HG03196 (cell line): ENCODE measurements around the gene ANO5.
"Not testable (repeated sequence)": the region's sequence is repeated elsewhere in the genome, so short reads cannot be mapped to it uniquely, and the experiment has no call there.

Source experiments
- ATAC-seq: cut with Tn5 transposase; IDR thresholded peaks from one replicate; pipeline ENCODE4 v1.9.1; 2021; ENCODE audit not compliant: unreplicated experiment

Gene ANO5

DNA sequence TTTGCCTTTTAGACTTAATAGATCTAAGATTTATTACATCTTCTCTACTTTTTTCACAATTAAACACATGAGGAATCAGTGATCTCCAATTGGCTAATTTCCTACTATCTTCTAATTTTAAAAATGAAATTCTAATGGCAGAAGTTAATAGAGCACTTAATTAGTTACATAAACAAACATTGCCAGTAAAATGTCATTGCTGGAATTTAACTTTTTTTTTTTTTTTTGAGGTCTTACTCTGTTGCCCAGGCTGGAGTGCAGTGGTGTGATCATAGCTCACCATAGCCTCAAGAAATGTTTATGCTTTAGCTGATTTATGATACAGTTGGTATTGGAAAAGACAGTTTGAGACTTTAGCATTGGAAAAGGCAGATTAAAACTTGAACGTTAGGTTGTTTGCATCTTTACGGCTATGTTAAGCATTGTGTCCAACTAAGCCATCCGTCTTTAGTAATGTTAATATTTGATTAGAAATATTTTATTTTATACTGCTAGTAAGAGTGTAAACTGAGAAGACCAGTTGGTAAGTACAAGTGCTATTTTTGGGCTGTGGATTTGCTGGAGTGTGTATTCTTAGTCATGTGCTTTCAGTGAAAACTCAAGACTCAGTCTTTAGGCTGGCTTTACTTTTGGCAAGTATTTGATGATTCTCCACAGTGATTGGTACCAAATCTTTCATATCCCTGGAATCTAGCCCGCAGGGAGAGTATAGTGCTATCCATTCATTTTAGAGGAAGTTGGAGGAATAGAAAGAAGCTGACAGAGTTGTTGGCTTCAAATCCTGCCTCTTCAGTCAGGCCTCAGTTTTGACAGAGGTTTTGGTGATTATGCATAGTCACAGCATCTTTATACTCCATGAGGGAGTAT is 4.5 kb downstream of the ANO5 start:
- ATAC-seq, result no peak

DNA sequence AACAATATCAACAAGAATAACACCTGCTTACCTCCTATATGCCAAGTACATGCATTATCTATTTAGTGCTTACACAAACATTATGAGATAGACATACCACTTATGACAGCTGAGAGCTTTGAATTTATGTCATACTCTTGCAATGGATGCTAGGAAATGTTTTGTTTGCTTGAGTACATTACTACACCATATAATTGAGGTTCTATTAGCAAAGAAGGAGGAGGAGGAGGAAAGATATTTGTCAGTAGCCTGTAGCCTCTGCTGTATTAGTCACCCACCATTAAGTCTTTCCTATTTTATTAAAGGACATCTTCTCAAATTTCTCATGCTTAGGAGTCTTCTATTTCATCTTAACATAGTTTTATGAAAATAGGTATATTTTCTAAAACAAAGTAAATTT is 6.4 kb downstream of the ANO5 start:
- ATAC-seq, result no peak

DNA sequence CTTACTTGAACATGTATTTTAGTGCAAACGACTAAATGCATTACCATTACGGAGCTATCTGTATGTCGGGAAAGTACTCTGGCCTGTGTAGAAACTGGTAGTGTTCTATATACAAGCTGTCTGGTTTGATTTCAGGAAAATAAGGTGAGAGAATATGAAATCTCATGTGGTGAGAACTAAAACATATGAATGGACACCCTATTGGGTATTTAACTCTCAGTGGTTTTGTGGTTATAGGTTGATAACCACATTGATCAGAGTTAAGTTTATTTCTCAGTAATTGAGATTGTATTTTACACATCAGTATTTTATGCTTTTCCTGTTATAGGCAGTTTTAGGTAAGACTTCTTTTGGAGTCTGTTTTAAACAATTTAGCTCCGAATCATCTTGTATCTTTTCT is 10.4 kb downstream of the ANO5 start:
- ATAC-seq, result peak; percentile 63

DNA sequence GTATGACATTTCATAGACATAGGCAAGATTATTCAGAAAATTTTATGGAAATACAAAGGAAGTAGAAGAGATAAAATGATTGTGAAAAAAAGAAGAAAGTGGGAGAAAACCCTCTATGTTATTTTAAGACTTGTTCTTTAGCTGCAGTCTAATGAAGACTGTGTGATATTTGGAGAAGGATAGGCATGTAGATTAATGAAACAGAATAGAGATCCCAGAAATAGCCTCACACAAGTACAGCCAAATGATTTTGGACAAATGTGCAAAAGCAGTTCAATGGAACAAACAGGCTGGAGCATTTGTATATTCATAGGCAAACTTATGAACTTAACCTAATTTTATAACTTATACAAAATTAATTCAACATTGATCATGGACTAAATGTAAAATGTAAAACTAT is 14.3 kb downstream of the ANO5 start:
- ATAC-seq, result no peak

DNA sequence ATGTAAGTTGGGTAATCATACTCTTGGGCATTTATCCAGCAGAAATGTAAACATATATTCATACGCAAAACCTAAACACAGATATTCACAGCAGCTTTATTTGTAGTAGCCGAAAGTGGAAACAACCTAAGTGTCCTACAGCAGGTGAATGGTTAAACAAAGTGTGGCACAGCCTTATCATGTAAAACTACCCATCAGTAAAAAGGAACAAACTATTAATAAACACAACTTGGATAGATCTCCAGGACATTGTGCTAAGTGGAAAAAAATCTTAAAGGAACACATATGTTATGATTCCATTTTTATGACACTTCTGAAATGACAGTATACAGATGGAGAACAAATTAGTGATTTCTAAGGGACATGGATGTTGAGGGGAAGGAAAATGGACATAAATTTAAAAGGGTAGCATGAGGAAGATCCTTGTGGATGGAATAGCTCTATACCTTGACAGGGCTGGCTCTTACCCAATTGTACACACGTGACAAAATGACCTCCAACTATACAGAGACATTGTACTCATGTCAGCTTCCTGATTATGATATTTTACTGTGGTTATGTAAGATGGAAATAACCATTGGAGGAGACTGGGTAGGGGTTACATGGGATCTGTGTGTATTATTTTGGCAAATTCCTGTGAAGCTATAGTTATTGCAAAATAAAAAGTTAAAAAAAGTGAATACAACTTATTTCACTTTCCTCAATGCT is 15.4 kb downstream of the ANO5 start:
- ATAC-seq, result no peak

DNA sequence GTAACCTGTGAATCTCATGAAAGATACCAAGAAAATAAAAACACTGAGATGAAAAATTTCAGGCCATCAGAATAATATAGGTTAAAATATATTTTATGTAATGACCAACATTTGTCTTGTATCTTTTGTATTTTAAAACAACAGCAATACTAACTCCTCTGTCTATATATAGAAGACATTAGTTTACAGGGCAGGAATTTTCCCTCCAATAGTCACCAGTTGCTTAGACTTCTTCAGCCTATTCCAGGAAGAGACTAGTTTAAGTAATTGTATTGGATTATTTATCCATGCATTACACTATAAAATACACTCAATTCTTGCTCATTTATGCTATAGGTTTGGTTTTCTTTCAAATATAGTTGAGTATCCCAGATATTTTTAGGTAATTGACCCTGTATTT is 24.1 kb downstream of the ANO5 start:
- no peak for ATAC-seq

DNA sequence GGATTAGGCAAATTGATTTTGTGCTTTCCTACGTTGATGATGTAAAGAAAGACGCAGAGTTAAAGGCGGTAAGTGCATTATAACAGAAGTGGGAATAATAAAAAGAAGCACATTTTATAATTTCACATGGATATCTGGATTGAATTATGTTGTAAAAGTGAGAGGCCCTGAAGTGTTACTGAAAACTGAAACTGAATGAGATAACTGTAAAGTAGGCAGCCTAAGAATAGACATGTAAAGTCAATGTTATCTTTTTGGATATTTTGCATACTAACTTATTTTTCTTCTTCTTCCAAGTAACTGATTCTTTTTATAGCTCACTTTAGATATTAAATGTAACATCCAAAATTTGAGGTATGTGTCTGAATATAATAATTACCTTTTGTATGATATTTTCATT is 28.3 kb downstream of the ANO5 start:
- no peak for ATAC-seq

DNA sequence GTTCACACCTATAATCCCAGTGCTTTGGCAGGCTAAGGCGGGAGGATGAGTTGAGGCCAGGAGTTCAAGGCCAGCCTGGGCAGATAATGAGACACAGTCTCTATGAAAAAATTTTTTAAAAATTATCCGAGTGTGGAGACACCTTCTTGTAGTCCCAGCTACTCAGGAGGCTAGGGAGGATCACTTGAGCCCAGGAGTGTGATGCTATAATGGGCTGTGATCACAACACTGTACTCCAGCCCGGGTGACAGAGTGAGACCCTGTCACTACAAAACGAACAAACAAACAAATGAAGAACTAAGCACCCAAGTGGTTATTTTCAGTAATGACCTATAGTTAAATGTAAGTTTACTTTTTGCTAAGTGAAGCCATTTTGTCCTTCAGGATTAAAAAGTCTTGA is 32.3 kb downstream of the ANO5 start:
- ATAC-seq, result no peak

DNA sequence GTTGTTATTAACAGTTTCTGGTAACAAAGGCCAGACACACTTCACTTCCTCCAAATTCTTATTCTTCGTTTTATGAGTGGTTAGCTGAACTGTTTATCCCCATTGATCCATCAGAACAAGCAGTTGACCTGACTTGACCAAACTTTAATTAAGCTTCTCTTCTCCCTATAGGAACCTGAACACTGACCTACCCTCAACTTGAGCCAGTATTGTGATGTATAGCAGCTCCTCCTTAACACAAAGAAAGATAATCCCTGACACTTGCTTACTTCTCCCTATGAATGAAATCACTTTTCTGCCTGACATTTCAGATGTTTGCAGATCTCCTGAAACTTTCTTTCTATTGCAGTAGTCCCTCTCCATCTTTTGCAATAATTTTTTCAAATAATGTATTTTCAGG is 41.9 kb downstream of the ANO5 start:
- ATAC-seq, result no peak

DNA sequence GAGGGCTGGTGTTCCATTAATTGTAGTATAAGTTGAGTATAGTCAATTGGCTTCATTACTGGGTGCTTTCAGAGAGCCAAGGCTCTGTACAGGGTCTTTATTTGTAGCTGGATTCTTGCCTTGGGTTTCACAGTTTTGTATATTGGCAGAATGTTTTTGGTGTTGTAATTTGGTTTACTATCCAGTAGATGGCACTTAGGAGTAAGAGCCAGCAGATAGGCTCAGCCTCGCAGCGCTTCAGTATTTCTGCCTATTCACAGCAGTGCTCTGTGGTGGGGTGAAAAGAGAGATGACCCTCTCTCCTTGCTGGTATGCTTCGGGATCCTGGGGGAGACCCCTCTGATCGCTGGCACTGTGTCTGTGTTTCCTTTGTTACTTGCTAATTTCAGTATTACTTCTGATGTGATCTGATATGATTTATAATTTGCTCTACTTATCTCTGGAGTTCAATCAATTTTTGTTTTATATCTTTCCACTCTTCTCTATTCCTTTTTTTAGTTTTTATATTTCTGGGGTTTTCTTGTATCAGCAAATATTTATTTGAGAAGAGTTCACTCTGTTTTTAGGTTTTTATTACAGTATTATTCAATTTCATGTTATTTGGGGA is 52.2 kb downstream of the ANO5 start:
- peak; percentile 92 for ATAC-seq

DNA sequence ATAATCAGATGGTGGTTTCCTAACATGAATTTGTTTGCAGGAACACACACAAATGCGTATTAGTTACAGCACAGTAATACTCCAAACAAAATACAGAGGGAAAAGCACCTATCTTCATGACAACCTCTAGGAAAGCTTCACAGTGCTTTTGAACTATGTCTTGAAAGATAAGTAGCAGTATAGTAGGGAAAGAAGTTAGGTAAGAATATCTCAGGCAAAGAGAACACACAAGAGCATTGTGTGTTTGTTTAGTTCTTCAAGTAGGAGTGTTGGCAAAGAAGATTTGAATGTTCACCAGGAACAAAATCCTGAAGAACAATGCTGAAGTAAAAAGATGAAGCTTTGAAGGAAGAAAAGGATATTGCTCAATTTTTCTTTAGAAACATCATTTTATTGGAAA is 54.1 kb downstream of the ANO5 start:
- ATAC-seq, result no peak

DNA sequence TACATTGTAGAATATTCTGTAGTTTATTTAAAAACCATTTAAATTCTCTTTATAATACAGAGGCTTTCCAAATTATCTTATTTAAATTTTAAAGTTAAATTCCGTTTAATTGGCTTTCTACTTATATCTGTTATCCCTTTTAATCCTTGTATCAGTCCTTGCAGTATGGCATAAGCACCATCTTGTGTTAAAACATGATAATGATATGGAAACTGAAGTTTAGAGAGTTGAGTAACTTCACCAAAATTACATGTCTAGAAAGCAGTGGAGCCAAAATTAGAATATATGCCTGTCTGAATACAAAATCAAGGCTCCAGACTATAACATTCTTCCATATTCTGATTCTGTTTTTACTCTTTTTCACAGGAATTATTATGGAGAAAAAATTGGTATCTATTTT is 57.0 kb downstream of the ANO5 start:
- no peak for ATAC-seq

DNA sequence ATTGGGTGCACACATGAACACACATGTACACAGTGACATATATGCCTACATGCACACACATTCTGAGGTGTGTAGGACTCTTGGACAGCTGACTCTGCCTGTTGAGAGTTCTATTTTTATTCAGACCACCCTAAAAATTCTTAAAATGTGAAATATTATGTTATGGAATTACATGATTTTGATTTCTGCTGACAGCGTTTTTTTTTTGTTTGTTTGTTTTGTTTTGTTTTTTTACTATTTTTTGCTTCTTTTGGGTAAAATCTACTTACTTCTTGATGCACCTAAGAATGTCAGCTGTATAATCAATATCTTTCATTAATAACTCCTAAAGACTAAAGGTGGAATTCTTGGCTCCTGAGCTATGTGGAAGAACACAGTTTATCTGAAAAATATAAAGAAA is 64.0 kb downstream of the ANO5 start:
- no peak for ATAC-seq

DNA sequence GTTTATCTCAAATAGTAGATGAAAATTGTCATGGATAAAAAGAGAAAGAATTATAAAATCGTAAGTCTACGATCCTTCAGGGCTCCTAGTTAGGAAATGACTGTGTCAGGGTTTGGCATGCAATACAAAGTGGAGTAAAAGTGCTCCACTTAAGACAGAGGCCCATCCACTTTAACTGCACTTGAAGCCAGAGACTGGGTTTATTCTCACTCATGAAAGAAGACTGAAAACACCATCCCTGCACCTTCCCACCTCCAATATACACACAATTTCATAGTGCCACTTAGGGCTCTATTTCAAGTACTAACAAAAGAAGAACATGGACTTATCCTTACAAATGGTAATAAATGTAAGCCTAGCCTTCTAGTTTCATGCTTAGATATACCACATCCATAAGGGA is 70.7 kb downstream of the ANO5 start:
- ATAC-seq, result no peak

DNA sequence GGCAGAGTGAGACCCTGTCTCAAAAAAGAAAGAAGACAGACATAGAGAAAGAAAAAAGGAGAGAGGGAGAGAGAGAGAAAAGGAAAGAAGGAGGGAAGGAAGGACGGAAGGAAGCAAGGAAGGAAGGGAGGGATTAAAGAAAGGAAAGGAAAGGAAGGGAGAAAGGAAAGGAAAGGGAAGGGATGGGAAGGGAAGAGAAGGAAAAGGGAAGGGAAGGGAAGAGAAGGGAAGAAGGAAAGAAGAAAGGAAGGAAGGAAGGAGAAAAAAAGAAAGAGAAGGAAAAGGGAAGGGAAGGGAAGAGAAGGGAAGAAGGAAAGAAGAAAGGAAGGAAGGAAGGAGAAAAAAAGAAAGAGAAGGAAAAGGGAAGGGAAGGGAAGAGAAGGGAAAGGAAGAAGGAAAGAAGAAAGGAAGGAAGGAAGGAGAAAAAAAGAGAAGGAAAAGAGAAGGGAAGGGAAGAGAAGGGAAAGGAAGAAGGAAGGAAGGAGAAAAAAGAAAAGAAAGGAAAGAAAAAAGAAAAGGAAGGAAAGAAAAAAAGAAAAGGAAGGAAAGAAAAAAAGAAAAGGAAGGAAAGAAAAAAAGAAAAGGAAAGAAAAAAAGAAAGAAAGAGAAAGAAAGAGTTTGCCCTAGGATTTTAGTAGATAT is 76.2 kb downstream of the ANO5 start:
- ATAC-seq, result not testable (repeated sequence)

DNA sequence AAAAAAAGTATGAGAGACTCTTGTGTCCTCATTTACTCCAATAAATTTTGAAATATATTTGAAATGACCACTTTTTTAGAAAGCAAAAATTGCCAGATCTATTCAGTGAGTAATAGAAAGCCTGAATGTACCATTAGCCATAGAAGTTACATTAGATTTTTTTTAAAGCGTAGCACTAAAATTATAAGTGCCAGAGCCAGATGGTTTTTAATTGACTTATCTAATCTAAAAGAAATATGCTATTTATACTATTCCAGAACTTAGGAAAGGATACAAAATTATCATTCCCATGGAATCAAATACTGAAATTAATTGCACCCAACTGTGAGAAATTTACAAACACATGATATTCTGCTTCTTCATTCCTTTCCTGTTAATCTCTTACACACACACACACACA is 80.9 kb downstream of the ANO5 start:
- ATAC-seq, result no peak

DNA sequence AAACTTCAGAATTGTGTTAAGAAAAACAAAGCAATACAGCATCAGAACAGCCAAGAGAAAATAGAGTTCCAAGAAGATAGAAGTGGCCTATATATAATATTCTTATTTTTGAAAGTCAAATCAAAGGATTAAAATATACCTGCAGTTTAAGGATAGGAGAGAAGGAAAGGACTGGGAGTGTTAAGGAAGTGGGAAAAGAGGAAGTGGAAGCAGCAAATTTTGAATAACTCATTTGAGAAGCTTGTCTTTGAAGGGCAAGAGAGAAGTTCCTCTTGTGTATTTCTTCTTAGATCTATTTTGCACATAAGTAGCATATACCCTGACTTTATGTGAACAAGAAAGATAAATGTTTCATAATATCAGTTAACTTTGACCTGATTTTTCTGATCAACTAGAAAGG is 82.7 kb downstream of the ANO5 start:
- ATAC-seq, result no peak

DNA sequence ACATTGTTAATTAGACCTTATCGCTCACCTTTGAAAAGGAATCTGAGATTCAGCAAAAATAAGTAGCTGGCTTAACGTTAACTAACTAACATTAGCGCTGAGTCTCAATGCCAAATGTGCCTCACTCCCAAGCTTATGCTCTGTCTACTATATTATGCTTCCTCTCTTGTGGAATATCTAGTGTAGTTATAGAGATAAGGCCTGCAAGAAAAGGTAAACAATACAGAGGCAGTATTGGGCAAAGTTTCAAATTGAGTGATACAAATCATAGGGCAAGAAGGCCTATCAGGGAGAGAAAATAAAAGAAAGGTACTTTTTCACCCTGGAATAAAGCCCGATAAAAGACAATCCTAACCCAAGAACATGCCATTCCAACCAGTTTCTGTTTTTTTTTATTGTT is 83.7 kb downstream of the ANO5 start:
- ATAC-seq, result no peak

DNA sequence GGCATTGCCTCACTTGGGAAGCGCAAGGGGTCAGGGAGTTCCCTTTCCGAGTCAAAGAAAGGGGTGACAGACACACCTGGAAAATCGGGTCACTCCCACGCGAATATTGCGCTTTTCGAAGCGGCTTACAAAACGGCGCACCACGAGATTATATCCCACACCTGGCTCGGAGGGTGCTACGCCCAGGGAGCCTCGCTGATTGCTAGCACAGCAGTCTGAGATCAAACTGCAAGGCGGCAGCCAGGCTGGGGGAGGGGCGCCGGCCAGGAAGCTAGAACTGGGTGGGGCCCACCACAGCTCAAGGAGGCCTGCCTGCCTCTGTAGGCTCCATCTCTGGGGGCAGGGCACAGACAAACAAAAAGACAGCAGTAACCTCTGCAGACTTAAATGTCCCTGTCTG is 92.1 kb downstream of the ANO5 start:
- not testable (repeated sequence) for ATAC-seq

DNA sequence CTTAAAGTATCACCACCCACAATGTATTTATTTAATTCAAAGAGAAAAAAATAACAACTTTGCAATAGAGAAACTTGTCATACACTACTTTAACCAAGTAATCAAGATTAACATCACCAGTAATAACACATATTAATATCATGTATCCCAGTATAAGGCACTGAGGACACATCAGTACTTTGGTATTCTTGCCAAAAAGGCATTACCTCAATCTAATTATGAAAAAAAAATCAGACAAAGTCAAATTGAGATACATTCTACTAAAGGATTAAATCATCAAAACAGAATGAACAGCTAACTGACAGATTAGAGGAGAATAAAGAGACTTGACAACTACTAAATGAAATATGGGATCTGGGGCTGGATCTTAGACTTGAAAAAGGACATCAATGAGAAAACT is 109.5 kb downstream of the ANO5 start:
- ATAC-seq, result no peak

DNA sequence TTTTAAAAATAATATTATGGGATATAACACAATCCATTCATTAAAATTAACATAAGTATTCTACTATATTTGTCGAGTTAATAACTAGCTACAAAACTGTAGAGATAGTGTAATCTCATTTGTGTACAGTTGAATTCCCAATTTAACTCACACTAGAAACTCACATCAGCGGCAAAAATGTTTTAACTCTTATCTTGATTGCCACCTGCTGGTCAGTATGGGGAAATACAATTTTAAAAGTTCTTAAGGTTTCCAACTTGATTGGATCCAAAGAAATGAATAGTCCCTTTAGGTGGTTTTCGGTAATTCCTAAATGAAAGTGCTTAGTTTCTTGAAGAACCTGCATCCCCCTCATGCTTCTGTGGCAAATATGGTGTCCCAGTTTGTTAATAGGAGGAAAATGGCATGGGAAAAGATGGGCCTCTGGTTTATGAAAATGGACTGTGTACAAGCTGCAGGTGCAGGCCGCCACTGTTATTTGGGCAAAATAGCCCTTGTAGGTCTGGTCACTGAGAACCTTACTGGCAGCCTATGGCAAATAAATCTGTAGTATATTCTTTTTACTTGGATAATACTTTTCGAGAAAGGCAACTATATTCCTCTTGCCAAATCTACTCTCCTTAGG is 111.6 kb downstream of the ANO5 start:
- no peak for ATAC-seq
